Uterus (tissue), 4 donors: ENCODE measurements around the gene CASP10. TPM values are rescaled to one million over a fixed set of nuclear protein-coding genes. Genes with fewer than 3 reads are reported as not detected.
A peak's percentile ranks its signal among the peaks of the same experiment; 100 is the strongest.
"Not testable (repeated sequence)": the region's sequence is repeated elsewhere in the genome, so short reads cannot be mapped to it uniquely, and the experiment has no call there.

Experiments used
- DNase-seq, 2 donors: peaks; one replicate each; pipeline ENCODE4 v3.0.0-alpha.2; 2019 to 2020
- H3K27ac ChIP-seq, 2 donors: fragments of 200-600 bp; sonication (generic); 1 replicate in 1 of 2; 2 replicates in 1 of 2; pipeline ENCODE4 v1.5.1; 2016 to 2018
- H3K27me3 ChIP-seq, 2 donors: fragments of 200-600 bp; sonication (generic); one replicate each; pipeline ENCODE4 v1.5.1; 2018 to 2019; ENCODE audit warnings: control low read depth in 1 of 2
- H3K36me3 ChIP-seq, 2 donors: fragments of 200-600 bp; sonication (generic); one replicate each; pipeline ENCODE4 v1.5.1; 2019; ENCODE audit warnings: control low read depth in 1 of 2
- H3K4me1 ChIP-seq, 2 donors: fragments of 200-600 bp; sonication (generic); one replicate each; pipeline ENCODE4 v1.5.1; 2018 to 2019; ENCODE audit warnings: control low read depth in 1 of 2
- H3K4me3 ChIP-seq, 2 donors: fragments of 200-600 bp; sonication (generic); 1 replicate in 1 of 2; 2 replicates in 1 of 2; pipeline ENCODE4 v1.5.1; 2018 to 2019; ENCODE audit warnings: mild to moderate bottlenecking in 1 of 2
- H3K9me3 ChIP-seq, 2 donors: fragments of 200-600 bp; sonication (generic); one replicate each; pipeline ENCODE4 v1.5.1; 2019; ENCODE audit warnings: control low read depth in 1 of 2
- CTCF ChIP-seq, 4 experiments: fragments of 200-600 bp in 2 of 4; fragments of 450-650 bp in 2 of 4; sonication (generic) in 2 of 4; IDR thresholded peaks; one replicate each; pipeline ENCODE4 v1.5.1; 2016 to 2019; ENCODE audit warnings: antibody characterized with exemption in 4 of 4, mild to moderate bottlenecking in 2 of 4, moderate library complexity in 1 of 4
- POLR2A ChIP-seq, 2 donors: fragments of 450-650 bp; IDR thresholded peaks; one replicate each; pipeline ENCODE4 v1.6.1; 2016; ENCODE audit warnings: antibody characterized with exemption in 2 of 2, mild to moderate bottlenecking in 1 of 2, moderate library complexity in 1 of 2
- intact Hi-C: fragments of 100-400 bp; cut with DNase I; formaldehyde crosslinking; loops from one replicate; pipeline ENCODE4 v1.15.1; 2023; ENCODE audit warnings: low total_unique reads
- total RNA-seq, 4 donors: library from RNA; depleted of rRNA in 3 of 4; stranded (reverse); fragments of >200 nt in 3 of 4; gene quantifications; one replicate each; pipeline versions ENCODE4 v1.1.0 to v1.2.4, GENCODE V29; 2014 to 2023
- donor health status: DM: yes; HTN: yes; CAD: no.

Gene CASP10
- total RNA-seq, 4 donors from 2014 or later: 1.8 to 21.6 (median 11.7) TPM

- H3K27ac ChIP-seq: peak overlapping the region; percentile 25
- intact Hi-C loops: no loop called here
- H3K27me3 ChIP-seq: no peaks in the 10 kb centered on the region
- H3K4me3 ChIP-seq: no peak overlapping the region
- peak; percentile 25 to 67 (median 46) for TF ChIP-seq CTCF (IDR thresholded peaks at IDR 0.05)
- no peak for TF ChIP-seq POLR2A (IDR thresholded peaks at IDR 0.05)
- H3K36me3 ChIP-seq: no peaks in the 10 kb centered on the region
- DNase-seq: peak in 1 of 2 donors; percentile 46
- no peaks in the 10 kb centered on the region for H3K9me3 ChIP-seq
- H3K4me1 ChIP-seq: no peaks in the 10 kb centered on the region
These were observed 24.6 kb upstream of the CASP10 start for GRCh38 chr2:201158111-201158929.

- Histone ChIP-seq H3K27ac (no peak overlapping the region), H3K27me3 (no peaks in the 10 kb centered on the region), H3K4me3 (no peak overlapping the region), H3K36me3 (no peaks in the 10 kb centered on the region), H3K9me3 (peaks cover 0 to 6% of the 10 kb centered on the region in 2 donors), H3K4me1 (no peaks in the 10 kb centered on the region)
- TF ChIP-seq POLR2A (IDR thresholded peaks at IDR 0.05) (no peak), CTCF (IDR thresholded peaks at IDR 0.05) (no peak)
- no peak for DNase-seq
- intact Hi-C loops: no loop called here
These were observed 18.8 kb upstream of the CASP10 start for GRCh38 chr2:201164166-201164565.

DNA sequence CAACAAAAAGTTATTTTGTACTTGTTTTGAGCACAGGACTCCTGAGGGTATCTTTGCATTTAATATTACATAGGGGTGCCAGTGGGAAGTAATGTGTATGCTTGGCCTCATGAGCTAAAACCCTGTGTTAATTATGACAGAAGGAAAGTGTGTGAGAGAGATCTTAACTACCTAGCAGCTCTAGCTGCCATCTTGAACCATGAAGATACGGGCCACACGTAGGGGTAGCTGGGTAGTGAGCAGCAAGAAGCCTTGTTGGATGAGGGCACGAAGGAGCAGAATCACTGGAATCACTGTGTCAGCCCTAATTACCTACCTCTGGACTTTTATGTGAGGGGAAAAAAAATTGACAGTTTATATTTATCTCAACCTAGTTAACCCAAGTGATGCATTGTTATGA lies 15.4 kb upstream of the CASP10 start:
- Histone ChIP-seq H3K4me3 (no peak overlapping the region), H3K9me3 (peaks cover 0 to 11% of the 10 kb centered on the region in 2 donors), H3K4me1 (no peaks in the 10 kb centered on the region), H3K27ac (no peak overlapping the region), H3K27me3 (no peaks in the 10 kb centered on the region), H3K36me3 (no peaks in the 10 kb centered on the region)
- no peak for DNase-seq
- TF ChIP-seq CTCF (IDR thresholded peaks at IDR 0.05): no peak
- intact Hi-C loops: no loop called here

GRCh38 chr2:201168496-201168895 lies 14.4 kb upstream of the CASP10 start:
- peaks cover 0 to 11% of the 10 kb centered on the region in 2 donors for H3K9me3 ChIP-seq
- H3K4me1 ChIP-seq, H3K36me3 ChIP-seq, DNase-seq, H3K27me3 ChIP-seq, intact Hi-C loops, H3K27ac ChIP-seq, H3K4me3 ChIP-seq: not testable (repeated sequence)

- Histone ChIP-seq H3K27me3 (no peaks in the 10 kb centered on the region), H3K4me3 (no peak overlapping the region), H3K4me1 (no peaks in the 10 kb centered on the region), H3K9me3 (peaks cover 0 to 11% of the 10 kb centered on the region in 2 donors), H3K27ac (no peak overlapping the region), H3K36me3 (no peaks in the 10 kb centered on the region)
- no peak for DNase-seq
- intact Hi-C loops: no loop called here
- TF ChIP-seq POLR2A (IDR thresholded peaks at IDR 0.05) (no peak), CTCF (IDR thresholded peaks at IDR 0.05) (no peak)
These were observed 11.6 kb upstream of the CASP10 start for GRCh38 chr2:201171259-201171814.
